ENCODE results near the gene WASF2.

DNA sequence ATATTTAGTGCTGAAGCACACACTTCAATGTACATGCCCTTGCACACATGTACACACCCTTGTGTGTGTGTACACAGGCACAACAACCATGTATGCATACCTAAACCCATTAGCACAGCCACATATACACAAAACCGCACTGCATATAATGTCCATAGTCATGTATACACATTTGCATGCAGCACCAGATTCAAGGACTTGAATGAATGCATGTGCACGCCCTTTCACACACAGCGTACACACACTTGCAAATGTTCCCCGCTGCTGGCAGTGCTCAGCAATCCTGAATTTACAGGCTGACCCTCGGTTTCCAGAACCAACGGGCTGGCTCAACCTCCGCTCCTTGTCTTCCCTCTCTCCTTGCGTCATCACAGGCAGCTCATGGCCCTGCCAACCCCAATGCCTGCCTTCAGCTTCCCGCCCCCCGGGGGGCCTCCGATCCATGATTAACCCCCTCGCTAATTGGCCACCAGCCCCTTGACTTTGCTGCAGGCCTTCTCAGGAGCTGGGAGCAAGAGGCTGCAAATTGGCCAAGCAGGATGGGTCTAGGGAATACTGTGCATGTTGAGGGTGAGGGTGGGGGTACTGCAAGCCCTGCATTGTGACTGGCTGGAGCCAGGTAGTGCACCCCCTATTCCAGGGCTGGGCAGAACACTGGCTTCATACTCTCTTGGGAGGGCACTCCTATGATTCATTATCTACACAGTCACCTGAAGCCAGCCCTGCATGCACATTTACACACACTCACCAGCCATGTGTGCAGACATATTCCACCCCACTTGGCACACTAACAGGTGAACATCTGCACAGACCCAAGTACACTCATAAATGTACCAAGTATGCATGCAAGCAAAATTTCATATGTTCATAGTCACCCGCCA lies 89.6 kb downstream of the WASF2 start:
- TF ChIP-seq CTCF (IDR thresholded peaks at IDR 0.05; ENCODE audit: poor library complexity, severe bottlenecking) = no peak
- TF ChIP-seq EZH2 (IDR thresholded peaks at IDR 0.05; ENCODE audit: borderline replicate concordance, insufficient read depth, low read length, poor library complexity, severe bottlenecking) = no peak
- TF ChIP-seq TAF1 (IDR thresholded peaks at IDR 0.05; ENCODE audit: low read depth) = no peak
- no peak for TF ChIP-seq EP300 (conservative IDR thresholded peaks at IDR 0.05; ENCODE audit: poor library complexity, severe bottlenecking)
- no peak for TF ChIP-seq MXI1 (conservative IDR thresholded peaks at IDR 0.05; ENCODE audit: poor library complexity, severe bottlenecking)
- no peak for TF ChIP-seq SMC3 (conservative IDR thresholded peaks at IDR 0.05; ENCODE audit: poor library complexity)
- no peak for TF ChIP-seq REST (IDR thresholded peaks at IDR 0.05; ENCODE audit: borderline replicate concordance)
- no peak for TF ChIP-seq POLR2AphosphoS5 (IDR thresholded peaks at IDR 0.05)
